Activated naive CD4-positive, alpha-beta T cell treated with anti-CD3 and anti-CD28 coated beads, Interleukin-2, amount 50 U/mL, for 72 hours (primary cell): Measurements from ENCODE around the gene KLF7. TPM values are rescaled to one million over a fixed set of nuclear protein-coding genes. Genes with fewer than 3 reads are reported as not detected.

Experiments used
- ATAC-seq, 2 donors: fragments of 150-1000 bp; cut with Tn5 transposase; 2 replicates each; pipeline ENCODE4 v1.10.0; 2021; ENCODE audit warnings: mild to moderate bottlenecking in 2 of 2, moderate library complexity in 2 of 2
- DNase-seq, 2 donors: peaks; one replicate each; pipeline ENCODE4 v3.0.0; 2021 to 2022; ENCODE audit warnings: low spot score in 2 of 2
- H3K27ac Mint-ChIP-seq, 2 donors: one replicate each; pipeline ENCODE4 v1.8.0; 2022; ENCODE audit warnings: mild to moderate bottlenecking in 2 of 2, mixed read lengths in 2 of 2
- H3K36me3 Mint-ChIP-seq, 2 donors: one replicate each; pipeline ENCODE4 v1.8.0; 2022; ENCODE audit warnings: mixed read lengths in 2 of 2
- H3K9me3 Mint-ChIP-seq, 2 donors: one replicate each; pipeline ENCODE4 v1.8.0; 2022; ENCODE audit warnings: mixed read lengths in 2 of 2
- total RNA-seq, 2 donors: library from RNA; stranded (reverse); gene quantifications; one replicate each; pipeline ENCODE4 v1.2.3, GENCODE V29; 2022

The KLF7 gene
- total RNA-seq, 2 donors from 2014 or later, result 26.8 to 28.7 TPM

DNA sequence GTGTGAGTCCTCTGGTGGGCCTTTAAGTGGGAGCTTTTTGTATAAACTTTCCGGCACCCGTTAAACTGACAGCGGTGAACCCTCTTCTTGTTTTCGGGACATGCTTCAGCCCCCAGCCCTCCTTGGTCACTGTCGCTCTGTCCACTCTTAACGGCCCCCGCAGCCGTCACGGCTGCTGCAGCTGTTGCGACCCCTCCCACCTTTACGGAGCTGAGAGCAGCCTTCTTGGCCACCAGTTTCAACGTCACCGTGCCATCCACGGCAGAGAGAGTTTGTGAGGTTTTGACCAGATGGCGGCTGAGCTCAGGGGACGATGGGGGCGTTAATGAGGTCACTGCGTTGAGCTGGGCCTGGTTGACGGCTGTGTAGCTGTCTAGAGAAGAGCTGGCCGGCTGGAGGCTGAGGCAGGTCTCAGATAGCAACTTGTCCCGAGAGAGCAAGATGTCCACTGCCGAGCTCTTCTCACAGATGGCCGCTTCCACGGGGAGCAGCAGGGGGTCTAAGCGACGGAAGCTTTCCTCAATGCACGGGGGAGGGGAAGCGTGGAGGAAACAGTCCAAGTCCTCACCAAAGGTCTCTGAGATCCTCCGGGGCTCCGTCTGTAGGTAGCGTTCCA, 41.9 kb downstream of the KLF7 start:
- H3K27ac Mint-ChIP-seq, result peak overlapping the region in 1 of 2 donors; percentile 81
- ATAC-seq (no peak), DNase-seq (no peak)
- peaks cover 25 to 29% of the 10 kb centered on the region in 2 donors for H3K36me3 Mint-ChIP-seq
- no peaks in the 10 kb centered on the region for H3K9me3 Mint-ChIP-seq

- ATAC-seq (peak; percentile 98 to 99), DNase-seq (peak; percentile 64 to 79)
- peaks cover 25% of the 10 kb centered on the region in 2 donors for H3K36me3 Mint-ChIP-seq
- peak overlapping the region; percentile 81 to 93 for H3K27ac Mint-ChIP-seq
- H3K9me3 Mint-ChIP-seq, result no peaks in the 10 kb centered on the region
Measured at GRCh38 chr2:207123335-207123744, 42.4 kb downstream of the KLF7 start.

GRCh38 chr2:207122651-207123334, 43.0 kb downstream of the KLF7 start:
- DNase-seq (no peak), ATAC-seq (no peak)
- H3K36me3 Mint-ChIP-seq, result peaks cover 25% of the 10 kb centered on the region in 2 donors
- no peaks in the 10 kb centered on the region for H3K9me3 Mint-ChIP-seq
- H3K27ac Mint-ChIP-seq, result peak overlapping the region; percentile 81 to 93

- DNase-seq, result no peak
- H3K27ac Mint-ChIP-seq, result no peak overlapping the region
- no peaks in the 10 kb centered on the region for H3K9me3 Mint-ChIP-seq
Measured at GRCh38 chr2:207121784-207122183, 44.0 kb downstream of the KLF7 start.

DNA sequence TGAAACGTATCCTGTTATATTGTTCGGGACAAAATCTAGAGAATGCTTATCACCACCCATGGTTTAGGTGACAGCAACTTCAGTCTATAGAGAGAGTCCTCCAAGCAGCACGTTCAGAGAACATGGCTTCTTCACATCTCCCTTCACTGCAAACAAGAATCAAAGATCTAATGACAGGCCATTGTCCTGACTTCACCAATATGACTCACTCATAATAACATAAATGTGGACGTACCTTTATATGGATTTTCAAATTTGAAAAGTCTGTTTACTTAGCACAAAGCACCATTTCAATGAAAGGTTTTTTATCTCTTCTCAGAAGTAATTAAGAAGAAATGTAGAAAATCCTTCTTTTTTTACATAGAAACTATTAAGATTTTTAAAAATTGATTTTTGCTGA, 46.7 kb downstream of the KLF7 start:
- ATAC-seq (no peak), DNase-seq (no peak)
- Mint-ChIP-seq H3K27ac (no peak overlapping the region), H3K9me3 (no peaks in the 10 kb centered on the region), H3K36me3 (peaks cover 11 to 25% of the 10 kb centered on the region in 2 donors)

More at GRCh38 chr2:207121784-207122183, 44.0 kb downstream of the KLF7 start:
- no peak for ATAC-seq
- H3K36me3 Mint-ChIP-seq, result peaks cover 19 to 25% of the 10 kb centered on the region in 2 donors

- ATAC-seq, result no peak
Measured at GRCh38 chr2:207117668-207118067, 48.1 kb downstream of the KLF7 start.

GRCh38 chr2:207115715-207116364, 49.9 kb downstream of the KLF7 start:
- Mint-ChIP-seq H3K27ac (no peak overlapping the region), H3K36me3 (peaks cover 0 to 6% of the 10 kb centered on the region in 2 donors), H3K9me3 (no peaks in the 10 kb centered on the region)
- no peak for ATAC-seq
- DNase-seq, result no peak

More at GRCh38 chr2:207117668-207118067, 48.1 kb downstream of the KLF7 start:
- H3K9me3 Mint-ChIP-seq, result no peaks in the 10 kb centered on the region
- no peak for DNase-seq
- no peak overlapping the region for H3K27ac Mint-ChIP-seq
- H3K36me3 Mint-ChIP-seq, result peaks cover 0 to 11% of the 10 kb centered on the region in 2 donors

DNA sequence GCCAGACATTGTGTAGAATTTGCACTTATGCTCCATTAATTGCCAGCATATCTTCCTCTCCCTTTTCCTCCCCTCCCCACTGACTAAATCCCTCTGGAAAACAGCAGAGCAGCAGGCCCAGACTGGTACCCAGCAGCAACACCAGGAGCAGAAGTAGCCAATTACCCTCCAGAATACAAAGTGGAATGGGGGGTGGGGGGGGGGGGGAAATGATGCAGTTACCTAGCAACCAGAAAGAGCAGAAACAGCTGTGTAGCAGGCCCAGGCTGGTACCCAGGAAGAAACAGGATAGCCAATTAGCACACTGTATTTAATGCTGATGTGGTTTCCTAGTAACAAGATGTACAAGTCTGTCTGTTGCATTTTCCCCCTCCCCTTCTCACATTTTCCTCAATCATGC, 52.3 kb downstream of the KLF7 start:
- DNase-seq (no peak), ATAC-seq (no peak)
- no peaks in the 10 kb centered on the region for H3K36me3 Mint-ChIP-seq
- no peaks in the 10 kb centered on the region for H3K9me3 Mint-ChIP-seq
- H3K27ac Mint-ChIP-seq, result no peak overlapping the region

GRCh38 chr2:207112785-207113184, 53.0 kb downstream of the KLF7 start:
- ATAC-seq (no peak), DNase-seq (no peak)
- Mint-ChIP-seq H3K27ac (no peak overlapping the region), H3K36me3 (peaks cover 5% of the 10 kb centered on the region in 2 donors), H3K9me3 (no peaks in the 10 kb centered on the region)

GRCh38 chr2:207112383-207112782, 53.4 kb downstream of the KLF7 start:
- ATAC-seq, result no peak
- H3K27ac Mint-ChIP-seq, result no peak overlapping the region
- peaks cover 8 to 9% of the 10 kb centered on the region in 2 donors for H3K36me3 Mint-ChIP-seq
- no peaks in the 10 kb centered on the region for H3K9me3 Mint-ChIP-seq
- DNase-seq, result no peak

- Mint-ChIP-seq H3K27ac (no peak overlapping the region), H3K36me3 (peaks cover 13 to 16% of the 10 kb centered on the region in 2 donors), H3K9me3 (no peaks in the 10 kb centered on the region)
- no peak for DNase-seq
- ATAC-seq, result no peak
Measured at GRCh38 chr2:207111757-207112156, 54.0 kb downstream of the KLF7 start.

- Mint-ChIP-seq H3K36me3 (peaks cover 13 to 22% of the 10 kb centered on the region in 2 donors), H3K9me3 (no peaks in the 10 kb centered on the region), H3K27ac (no peak overlapping the region)
- ATAC-seq (no peak), DNase-seq (no peak)
Measured at GRCh38 chr2:207110715-207111114, 55.0 kb downstream of the KLF7 start.

DNA sequence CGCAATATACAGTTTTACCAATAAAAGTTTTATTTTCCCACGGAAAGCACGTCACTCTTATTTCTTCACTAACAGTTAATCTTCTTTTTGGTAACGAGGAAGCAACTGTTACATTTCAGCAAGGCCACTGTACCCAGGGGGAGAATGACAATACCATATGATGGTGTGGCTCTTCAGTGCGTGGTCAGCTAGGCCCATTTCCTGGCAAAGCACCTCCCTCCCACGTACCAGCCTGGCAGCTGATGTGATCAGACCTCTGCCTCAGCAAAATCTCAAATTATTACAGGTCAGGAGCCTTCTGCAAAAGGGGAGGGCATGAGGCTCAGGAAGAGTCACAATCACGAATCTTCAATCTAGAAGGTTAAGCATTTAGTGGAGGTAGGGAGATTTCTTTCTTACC, 55.4 kb downstream of the KLF7 start:
- ATAC-seq (no peak), DNase-seq (no peak)
- Mint-ChIP-seq H3K9me3 (no peaks in the 10 kb centered on the region), H3K36me3 (peaks cover 13 to 26% of the 10 kb centered on the region in 2 donors), H3K27ac (no peak overlapping the region)

DNA sequence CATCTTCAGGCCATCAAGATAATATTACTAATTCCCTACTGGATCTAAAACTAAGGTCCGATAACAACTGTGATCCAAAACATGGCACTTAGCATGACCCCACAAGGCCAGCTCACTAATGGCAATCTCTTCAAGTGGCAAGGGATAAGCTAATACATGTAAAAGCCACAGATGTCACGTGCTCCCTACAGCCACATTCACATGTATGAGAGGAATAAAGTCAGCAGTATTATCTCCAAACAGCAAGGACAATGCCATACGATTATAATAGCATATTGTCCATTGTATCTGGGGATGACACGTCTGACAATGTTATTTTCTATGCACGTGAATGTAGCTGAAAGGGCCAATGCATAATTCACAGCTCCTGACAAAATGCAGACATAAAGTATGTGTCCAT, 56.0 kb downstream of the KLF7 start:
- Mint-ChIP-seq H3K27ac (no peak overlapping the region), H3K9me3 (no peaks in the 10 kb centered on the region), H3K36me3 (peaks cover 13 to 26% of the 10 kb centered on the region in 2 donors)
- ATAC-seq, result no peak
- no peak for DNase-seq

DNA sequence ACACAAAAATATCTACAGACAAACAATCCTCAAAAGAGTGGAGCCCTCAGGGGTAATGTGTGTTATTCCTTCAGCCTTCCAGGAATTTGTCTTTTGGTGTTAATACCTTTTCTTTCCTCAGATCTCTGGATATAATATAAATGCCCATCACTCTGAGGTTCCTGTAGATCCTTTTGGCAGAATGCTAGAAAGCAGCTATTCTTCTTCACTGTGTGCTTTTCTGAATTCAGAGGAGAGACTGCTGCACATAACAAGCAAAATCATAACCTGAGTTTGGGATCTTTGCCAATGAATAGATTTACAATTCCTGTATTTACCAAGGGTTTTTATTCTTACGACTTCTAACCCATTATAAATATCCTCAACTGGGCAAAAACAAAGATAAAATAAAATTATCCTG, 57.3 kb downstream of the KLF7 start:
- Mint-ChIP-seq H3K9me3 (no peaks in the 10 kb centered on the region), H3K27ac (no peak overlapping the region), H3K36me3 (peaks cover 13 to 26% of the 10 kb centered on the region in 2 donors)
- DNase-seq (no peak), ATAC-seq (no peak)

- no peak for ATAC-seq
Measured at GRCh38 chr2:207107551-207107950, 58.2 kb downstream of the KLF7 start.

DNA sequence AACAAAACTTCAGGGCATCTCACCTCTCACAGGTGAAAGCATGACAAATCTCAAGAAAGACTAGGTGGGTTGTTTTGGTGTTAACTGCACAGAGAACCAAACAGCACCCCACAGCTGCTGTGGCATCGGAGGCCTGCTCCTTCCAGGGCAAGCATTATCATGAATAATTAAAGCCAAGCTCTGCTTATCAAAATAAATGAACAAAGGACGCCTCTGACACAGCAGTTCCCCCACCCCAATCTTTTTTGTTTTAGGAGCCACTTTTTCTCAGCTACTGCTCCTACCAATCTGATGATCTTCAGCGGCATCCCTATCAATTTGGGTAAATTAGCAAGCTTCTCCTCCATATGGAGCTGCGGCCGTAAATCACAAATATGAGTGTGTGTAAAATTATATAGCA, 58.6 kb downstream of the KLF7 start:
- Mint-ChIP-seq H3K9me3 (no peaks in the 10 kb centered on the region), H3K27ac (no peak overlapping the region), H3K36me3 (peaks cover 13 to 26% of the 10 kb centered on the region in 2 donors)
- no peak for ATAC-seq
- no peak for DNase-seq

More at GRCh38 chr2:207107551-207107950, 58.2 kb downstream of the KLF7 start:
- no peaks in the 10 kb centered on the region for H3K9me3 Mint-ChIP-seq
- no peak overlapping the region for H3K27ac Mint-ChIP-seq
- no peak for DNase-seq
- peaks cover 13 to 26% of the 10 kb centered on the region in 2 donors for H3K36me3 Mint-ChIP-seq
